Measurements from ENCODE around the gene AKAP6.

Gene AKAP6

DNA sequence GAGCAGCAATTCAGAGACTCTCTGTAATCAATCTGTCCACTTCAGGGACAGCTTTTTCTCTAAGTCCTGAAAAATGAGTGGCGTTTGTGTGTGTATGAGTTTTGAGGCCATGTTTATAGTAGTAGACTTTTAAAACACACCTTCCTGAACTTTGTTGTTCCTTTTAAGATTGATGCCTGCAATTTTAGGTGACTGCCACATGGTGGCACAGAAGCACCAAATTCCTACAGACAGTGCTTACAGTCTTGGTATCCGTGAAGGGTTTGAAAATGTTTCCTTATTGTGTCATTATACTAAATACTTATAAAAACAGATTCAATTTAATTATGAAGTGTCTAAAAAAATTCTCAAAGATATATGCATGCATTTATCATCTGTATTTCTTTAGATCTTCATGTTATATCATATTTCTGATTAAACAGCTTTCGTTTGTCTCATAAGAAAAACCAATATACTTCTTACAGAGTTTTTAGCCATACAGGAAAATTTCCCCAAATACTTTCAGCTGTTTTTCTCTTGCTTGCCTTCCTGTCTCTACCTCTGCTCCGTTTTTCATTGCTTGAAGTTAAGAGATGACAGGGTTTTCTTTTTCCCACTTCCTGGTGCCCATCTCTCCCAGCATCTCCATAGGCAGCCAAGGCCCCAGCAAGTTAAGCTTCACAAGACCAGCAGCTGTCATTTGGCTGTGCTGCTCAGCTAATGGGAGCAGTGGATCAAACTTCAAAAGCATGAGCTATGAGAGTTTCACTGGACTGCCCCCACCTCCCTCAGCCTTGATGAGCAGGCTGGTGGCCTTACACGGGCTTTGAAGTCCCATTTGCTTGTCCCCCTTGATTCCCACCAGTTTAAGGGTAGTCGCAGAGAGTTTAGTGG, 259.6 kb downstream of the AKAP6 start:
- peak; percentile 69 for TF ChIP-seq CTCF (IDR thresholded peaks at IDR 0.05; ENCODE audit: insufficient read depth, missing control alignments)
- FAIRE-seq = no peak
- DNase-seq (ENCODE audit: insufficient read length, low spot score) = no peak

DNA sequence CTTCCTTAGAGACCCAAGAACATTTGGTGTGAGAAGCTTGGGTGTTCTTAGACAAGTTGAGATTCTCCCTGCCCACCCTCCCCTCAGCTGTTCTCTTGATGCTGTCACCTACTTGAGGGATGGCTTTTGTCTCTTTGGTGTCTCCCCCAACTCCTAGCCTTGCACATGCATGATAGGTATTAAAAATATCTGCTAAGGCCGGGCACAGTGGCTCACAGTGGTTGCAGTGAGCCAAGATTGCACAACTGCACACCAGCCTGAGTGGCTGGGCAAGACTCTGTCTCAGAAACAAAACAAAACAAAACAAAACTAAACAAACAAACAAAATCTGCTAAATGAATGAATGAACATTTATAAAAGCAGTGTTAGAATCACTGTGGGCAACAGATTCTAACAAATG, 261.1 kb downstream of the AKAP6 start:
- FAIRE-seq (no peak), DNase-seq (ENCODE audit: insufficient read length, low spot score) (no peak)
- no peak for TF ChIP-seq CTCF (IDR thresholded peaks at IDR 0.05; ENCODE audit: insufficient read depth, missing control alignments)

DNA sequence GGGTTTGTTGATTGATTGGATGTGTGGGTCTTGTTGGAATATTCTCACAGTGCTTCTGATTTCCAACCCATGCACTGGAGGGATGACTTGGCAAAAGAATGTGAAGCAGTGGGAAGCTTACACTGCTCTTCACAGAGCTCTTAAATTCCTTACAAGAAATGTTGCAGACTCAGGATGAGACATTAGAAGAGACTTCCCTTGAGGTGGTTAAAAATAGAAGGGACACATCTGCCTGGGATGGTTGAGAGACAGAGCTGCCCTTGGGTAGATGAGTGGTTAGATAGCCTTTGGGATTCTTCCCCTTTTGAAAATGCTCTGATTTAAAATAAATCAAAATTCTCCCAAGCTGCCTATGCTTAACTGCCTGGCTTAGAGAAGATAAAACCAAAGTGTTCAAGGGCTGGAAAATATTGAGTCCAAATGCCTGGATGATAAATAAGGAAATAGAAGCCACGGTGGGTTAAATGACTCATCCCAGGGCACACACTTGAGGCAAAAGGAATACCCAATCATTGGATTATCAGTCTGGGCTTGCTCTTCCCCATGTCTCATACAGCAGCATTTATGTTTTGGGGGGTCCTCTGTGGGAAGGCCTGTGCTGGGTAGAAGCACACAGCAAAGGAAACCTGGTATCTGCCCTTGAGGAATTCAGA, 264.3 kb downstream of the AKAP6 start:
- DNase-seq (ENCODE audit: insufficient read length, low spot score) = no peak
- no peak for FAIRE-seq
- TF ChIP-seq CTCF (IDR thresholded peaks at IDR 0.05; ENCODE audit: insufficient read depth, missing control alignments) = no peak

- TF ChIP-seq CTCF (IDR thresholded peaks at IDR 0.05; ENCODE audit: insufficient read depth, missing control alignments) = no peak
- FAIRE-seq (no peak), DNase-seq (ENCODE audit: insufficient read length, low spot score) (no peak)
Observed at GRCh38 chr14:32594766-32595165, 265.7 kb downstream of the AKAP6 start.

- FAIRE-seq (no peak), DNase-seq (ENCODE audit: insufficient read length, low spot score) (no peak)
- no peak for TF ChIP-seq CTCF (IDR thresholded peaks at IDR 0.05; ENCODE audit: insufficient read depth, missing control alignments)
Observed at GRCh38 chr14:32595497-32595896, 266.4 kb downstream of the AKAP6 start.

GRCh38 chr14:32596390-32596789, 267.3 kb downstream of the AKAP6 start:
- FAIRE-seq (no peak), DNase-seq (ENCODE audit: insufficient read length, low spot score) (no peak)

More at GRCh38 chr14:32596390-32596789, 267.3 kb downstream of the AKAP6 start:
- TF ChIP-seq CTCF (IDR thresholded peaks at IDR 0.05; ENCODE audit: insufficient read depth, missing control alignments) = no peak

Measured in D721Med (cell line).